HT1080 (cell line): Measurements from ENCODE around the gene FMNL2. TPM values are rescaled to one million over a fixed set of nuclear protein-coding genes. Genes with fewer than 3 reads are reported as not detected.

Experiments used
- DNase-seq: peaks from one replicate; pipeline ENCODE4 v3.0.0-alpha.2; 2015; ENCODE audit warnings: low read depth
- total RNA-seq: library from RNA; depleted of rRNA; stranded (reverse); fragments of >200 nt; shearing (Covaris generic); gene quantifications from 2 replicates; pipeline ENCODE4 v1.2.3, GENCODE V29; 2014

The FMNL2 gene
- total RNA-seq, 1 experiment from 2014 or later = 42.6 TPM

DNA sequence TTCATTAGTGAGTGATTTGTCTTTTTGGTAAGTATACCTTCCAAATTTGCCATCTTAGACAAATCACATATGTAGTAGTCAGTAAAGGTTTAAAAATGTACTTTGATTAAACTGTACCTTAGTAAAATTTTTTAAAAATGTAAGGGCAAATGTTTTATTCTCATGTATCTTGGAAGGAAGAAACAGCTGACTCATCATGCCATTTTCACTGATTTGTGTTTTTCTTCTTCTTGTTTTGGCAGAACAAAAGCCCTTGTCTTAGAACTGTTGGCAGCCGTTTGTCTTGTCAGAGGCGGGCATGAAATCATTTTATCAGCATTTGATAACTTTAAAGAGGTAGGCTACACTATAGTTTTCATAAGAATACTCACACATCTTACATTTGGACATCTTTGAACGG lies 245.7 kb downstream of the FMNL2 start:
- peak; percentile 31 for DNase-seq

DNA sequence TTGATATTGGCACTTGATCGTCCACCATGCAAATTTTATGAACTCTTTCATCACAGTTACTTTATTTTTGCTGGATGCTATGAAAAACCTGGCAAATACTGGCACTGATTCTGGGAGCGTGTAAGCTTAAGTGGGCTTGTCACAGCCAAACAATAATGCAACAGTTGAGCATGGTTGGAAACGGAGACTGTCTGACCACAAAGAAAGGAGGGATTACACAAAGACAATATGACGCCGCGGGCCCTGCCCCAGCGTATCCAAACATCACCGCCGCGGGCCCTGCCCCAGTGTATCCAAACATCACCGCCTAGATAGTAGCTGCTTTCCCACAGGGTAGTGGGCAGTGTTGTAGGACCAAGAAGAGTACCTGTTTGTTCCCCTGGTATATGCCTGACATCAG lies 246.4 kb downstream of the FMNL2 start:
- no peak for DNase-seq

DNA sequence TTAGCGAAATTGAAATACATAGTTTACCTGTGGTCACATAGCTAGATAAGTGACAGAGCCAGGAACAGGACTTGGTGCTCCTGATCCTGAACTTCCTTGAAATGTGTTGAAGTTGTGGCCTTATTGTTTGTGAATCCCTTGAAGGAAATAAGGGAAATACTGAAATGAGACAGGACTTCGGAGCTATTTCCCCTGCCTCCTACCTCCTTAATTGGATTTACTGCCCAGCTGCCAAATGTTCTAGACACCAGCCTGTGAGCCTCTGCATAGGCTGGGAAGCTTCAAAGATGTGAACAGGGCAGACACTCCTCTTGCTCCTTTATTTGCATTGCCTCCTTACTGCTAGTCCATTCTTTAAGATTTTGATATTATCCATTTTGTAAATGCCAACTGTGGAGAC lies 247.1 kb downstream of the FMNL2 start:
- no peak for DNase-seq

DNA sequence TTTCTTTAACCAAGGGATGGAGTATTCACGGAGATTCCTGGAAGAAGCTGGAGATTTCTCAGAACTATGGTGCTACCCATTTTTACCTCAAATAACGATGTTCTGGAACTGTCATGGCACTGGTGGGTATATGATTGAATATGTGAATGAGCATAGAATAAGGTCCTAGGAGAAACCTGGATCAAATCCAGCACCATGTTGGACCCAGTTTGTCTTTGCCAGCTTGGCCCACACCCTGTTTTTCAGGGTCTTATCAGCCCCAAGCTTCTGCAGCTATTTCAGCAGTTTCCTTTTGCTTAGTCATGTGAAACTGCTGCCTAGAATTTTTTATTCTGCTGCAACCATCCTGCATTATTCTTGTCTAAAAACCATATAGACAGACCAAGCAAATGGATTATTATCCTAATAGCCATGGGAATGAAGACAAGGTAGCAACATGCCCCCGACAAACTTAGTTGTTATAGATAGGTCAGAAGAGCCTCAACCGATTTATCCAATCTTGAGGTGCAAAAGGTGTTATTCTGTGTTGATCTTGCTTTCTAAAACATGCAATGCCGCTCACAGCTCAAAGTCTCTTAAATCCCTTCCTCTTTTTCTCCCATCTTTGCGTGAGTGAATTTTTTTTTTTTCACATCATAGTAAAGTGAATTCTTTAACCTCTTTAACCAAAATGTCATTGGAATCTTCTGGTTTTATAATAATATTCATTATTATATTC lies 248.7 kb downstream of the FMNL2 start:
- no peak for DNase-seq

DNA sequence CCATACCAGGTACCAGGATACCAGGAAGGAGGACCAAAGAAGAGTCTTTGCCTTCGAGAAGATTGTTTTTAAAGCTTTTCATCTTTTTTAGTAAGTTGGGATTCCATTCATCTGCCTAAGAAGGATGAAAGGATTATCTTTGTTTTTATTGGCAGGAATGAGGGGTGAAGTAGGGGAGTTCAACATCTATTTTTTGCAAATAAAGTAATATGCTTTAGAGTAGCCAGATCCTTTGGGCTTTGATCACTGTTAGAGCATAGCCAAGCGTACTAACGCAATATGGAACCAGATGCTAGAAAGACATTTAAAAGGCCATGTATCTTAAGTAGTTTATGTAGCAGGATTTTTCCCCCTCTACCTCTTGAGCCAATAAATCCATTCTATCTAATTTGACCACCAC lies 249.3 kb downstream of the FMNL2 start:
- DNase-seq = no peak

DNA sequence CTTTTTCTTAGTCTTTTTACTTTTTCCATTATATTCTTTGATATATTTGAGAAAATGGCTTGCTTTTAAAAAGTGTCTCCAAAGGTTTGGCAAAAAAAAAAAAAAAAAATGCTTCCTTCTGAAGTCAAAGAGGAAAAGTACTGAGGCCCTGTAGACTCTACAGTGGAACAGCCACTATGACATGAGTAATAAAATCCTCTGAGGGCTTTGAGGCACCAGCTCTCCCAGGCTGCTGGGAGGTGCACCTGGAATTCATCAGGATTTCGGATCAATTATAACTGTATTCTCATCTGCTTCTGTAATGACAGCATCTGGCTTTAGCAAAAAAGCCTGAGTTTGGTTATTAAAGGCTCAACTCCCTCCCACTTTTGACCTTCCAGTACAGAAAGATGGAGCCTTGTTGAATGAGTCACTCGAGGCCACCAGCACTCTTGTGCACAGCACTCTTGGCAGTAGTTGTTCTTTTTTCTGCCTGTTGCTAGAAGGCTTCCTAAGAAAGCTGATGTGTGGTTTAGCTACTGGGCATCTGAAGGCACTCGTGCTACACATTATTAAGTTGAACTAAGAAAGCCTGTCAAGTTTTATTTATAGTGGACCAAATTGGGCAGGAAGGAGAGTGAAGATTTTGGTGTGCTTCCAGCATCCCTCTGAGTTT lies 251.0 kb downstream of the FMNL2 start:
- DNase-seq = peak; percentile 90

DNA sequence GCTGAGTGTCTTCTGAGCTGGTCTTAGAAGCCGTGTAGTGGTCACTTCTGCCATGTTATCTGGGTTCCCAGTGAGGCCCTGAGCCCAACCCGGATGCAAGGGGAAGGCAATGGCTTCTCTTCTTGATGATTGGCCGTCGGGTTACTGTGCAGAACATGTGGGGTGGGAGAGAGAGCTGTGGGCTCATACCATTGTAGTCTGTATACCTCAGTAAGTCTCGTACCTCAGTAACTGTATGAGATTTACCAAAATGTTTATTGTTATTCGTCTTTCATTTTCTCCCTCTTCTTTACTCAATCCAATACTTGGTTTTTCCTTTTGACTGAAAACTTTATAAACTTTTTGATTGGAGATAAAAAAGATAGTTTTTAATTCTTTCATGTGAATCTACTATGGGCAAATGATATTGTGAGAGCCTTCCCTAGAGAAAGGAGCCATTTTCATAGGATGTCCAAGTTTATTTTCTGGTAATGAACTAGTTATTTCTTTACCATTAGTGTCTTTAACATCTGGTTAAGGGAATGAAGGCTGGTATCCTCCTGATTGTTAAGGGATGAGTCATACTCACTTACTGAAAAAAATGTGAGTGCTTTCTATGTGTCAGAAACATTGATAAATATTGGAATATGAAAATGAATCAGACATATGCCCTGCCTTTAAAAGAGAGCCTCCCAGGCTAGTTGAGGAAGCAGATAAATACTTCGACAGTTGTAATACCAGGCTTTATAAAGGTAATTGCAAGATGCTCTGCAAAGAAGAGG lies 252.4 kb downstream of the FMNL2 start:
- peak; percentile 66 for DNase-seq

DNA sequence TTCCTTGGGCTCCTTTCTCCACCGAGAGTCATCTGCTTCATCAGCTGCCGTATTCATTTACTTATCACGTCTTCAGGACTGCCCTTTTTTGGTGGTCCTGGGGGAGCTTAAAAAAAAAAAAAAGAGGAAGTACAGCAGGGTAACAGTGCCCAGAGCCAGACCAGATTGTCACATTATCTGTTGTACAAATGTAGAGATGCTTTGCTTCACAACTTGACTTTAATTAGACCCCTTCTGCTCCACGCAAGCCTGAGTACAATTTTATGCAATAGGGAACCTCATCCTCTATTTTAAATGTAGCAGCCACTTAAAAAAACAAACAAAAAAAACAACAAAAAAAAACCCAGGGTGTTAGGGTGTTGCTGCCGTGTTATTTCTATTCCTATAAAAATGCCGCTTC lies 254.0 kb downstream of the FMNL2 start:
- DNase-seq = no peak

DNA sequence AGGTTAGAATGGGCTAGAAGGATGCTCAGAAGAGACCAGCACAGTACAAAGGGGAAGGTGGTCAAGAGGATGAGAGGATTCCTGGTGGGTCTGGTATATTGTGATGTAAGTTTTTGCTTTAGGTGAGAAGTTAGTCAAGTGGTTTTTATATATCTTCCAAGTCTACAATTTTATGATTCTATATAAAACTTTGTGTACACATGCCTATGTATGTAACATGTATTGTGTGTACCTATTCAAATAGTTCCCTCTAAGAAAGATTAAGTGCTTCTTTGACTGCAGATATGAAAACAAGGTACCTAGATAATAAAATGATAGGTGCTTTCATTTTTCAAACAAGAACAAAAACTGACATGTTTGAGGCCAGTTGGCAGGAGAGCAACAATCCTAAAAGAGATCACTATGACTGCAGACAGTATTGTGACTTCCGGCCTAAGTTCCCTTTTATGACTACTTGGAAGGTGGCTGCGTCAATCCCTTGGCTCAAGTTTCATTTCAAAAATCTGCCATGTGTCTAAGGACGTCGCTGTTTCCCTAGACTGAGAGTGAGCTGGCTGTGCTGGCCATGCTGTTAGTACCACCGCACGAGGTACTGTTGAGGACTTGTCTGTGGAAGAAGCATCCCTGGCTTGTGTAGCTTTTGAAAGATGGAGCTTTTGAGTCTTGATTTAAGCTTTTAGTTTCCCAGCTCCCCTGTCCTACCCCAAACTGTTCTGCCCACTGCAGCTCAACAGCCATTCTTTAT lies 259.2 kb downstream of the FMNL2 start:
- no peak for DNase-seq

DNA sequence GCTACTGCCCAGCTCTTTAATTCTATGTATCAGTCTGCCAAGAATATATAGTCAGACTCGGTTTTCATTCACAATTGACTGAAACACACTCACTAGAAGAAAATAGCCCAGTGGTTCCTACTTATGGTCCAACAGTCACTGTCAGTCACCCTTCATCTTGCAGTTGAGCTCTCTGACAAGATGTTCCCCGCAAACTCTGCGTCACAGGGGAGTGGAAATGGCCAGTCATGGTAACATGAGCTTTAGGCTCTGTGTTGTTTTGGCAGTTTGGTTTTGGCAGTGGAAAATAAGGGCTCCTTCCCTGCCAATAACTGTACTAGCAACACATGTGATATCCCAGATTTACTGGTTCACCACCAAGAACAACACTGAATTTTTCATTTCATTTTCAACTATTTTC lies 259.8 kb downstream of the FMNL2 start:
- DNase-seq = no peak

DNA sequence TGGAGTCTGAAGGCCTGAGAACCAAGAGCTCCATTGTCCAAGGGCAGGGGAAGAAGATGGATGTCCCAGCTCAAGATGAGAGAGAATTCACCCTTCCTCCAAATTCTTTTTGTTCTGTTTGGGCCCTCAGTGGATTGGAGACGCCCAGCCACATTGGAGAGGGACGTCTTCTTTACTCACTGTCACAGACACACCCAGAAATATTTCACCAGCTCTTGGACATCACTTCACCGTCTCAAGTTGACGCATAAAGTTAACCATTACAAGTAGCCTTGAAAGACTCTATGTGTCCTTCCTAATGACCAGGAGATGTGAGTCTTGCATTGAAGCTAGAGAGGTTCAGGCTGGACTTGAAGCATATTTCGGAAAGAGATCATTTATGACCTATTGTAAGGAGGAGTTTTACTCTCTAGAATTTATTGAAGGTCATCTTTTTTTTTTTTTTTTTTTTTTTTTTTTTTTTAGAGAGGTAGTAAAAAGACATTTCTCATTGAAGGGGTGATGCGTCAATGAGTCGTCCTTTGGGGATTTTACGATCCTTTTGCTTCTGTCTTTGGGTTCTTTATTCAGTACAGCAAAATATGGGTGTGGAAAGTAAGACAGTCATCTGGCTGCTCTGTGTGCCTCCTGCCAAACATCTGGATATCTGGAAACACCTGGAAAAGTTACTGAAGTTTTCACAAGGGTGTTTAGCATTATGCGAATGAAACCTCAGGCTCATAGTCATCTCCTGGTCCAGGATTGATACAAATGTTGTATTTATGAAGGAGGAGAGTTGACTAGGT lies 264.2 kb downstream of the FMNL2 start:
- peak; percentile 73 for DNase-seq

DNA sequence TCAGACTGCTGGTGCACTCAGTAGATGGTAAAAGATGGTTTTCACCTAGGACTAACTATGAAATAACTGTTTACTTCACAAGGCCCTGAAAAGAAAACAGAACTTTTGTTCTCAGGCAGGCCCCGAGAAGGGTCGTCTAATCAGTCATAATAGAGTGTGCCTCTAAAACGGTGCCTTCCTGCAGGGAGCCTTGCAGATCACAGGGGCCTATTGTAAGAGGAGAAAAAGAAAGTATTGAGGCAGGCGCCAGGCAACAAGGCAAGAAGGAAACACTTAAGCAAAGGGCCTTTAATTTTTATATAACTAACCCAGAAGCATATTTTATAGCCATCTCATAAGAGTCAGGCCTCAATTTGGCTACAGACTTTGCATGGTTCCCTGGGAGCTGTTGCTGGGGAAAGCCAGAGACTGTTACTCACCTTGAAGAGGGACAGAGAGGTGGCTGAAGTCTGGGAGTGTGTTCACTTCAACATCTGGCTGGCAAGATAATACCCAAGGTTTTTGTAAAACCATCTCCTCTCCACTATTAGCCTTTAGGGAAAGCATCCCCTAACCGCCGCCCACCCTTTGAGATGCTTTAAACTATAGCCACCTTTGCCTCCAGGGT lies 265.2 kb downstream of the FMNL2 start:
- DNase-seq = no peak

DNA sequence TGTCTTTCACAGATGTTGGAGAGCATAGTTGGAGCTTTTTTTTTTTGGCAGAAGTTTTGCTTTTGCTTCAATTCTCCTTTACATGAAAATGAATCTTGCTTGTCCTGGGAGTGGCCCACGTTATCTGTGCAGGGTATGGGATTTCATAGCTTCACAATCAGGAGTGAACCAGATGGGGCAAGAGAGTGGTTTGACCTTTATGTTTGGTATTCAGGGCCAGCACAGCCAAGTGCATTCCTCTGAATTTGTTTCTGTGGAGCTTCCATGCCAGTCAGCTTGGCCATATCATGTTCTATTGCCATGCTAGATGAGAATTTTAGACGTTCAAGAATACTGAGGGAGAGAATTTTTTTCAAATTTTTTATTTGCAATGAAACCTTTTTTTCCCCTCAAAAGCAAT lies 265.7 kb downstream of the FMNL2 start:
- peak; percentile 13 for DNase-seq

DNA sequence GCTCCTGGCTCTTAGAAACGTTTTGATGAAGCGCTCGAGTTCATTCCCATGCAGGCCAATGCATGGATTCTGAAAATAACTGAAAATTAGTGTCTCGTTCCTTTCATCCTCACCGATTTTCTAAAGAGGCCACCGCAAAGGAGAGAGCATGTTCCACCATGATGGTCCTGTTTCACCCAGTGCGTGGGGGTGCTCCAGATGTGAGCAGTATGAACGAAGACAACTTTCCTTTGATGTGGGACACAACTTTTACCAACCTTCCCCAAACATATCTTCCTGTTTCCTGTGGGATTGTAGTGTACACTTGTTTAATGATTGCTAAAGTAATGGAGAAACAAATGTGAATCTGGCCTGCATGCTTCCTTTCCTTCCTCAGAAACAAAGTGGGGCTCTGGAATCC lies 267.8 kb downstream of the FMNL2 start:
- DNase-seq = no peak

DNA sequence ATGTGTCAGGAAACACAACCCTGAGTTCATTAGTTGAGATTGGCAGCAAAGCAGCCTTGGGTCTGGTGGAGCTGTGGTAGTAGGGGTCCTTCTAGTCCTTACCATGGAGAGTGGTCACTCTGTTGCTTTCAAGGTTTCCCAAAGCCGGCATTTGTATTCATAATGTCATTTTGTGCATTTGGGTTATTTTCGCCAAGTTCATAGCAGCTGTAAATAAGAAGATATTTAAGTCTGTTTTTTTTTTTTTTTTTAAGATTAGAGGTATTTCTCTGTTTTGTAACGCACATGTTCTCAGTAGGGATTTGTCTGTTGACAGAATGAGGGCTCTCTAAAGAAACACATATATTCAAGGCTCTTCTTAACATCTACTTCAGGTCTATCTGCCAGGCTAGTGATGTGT lies 268.2 kb downstream of the FMNL2 start:
- DNase-seq = no peak

DNA sequence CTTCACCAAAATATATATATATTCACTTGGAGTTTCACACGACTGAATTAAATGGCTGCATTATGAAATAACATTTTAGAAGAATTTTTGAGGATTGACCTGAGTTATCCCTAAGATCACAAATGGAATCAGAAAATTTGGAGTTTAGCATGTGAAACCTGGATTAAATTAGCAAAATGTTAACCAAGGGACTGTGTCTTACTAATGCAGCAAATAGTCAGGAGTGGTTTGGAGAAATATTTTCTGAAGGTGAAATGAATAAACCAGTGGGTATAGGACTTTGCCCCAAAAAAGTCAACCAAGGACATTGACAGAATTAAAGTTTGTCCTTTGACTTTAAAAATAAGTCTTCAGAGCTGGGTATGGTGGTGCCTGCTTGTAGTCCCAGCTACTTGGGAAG lies 271.1 kb downstream of the FMNL2 start:
- no peak for DNase-seq

DNA sequence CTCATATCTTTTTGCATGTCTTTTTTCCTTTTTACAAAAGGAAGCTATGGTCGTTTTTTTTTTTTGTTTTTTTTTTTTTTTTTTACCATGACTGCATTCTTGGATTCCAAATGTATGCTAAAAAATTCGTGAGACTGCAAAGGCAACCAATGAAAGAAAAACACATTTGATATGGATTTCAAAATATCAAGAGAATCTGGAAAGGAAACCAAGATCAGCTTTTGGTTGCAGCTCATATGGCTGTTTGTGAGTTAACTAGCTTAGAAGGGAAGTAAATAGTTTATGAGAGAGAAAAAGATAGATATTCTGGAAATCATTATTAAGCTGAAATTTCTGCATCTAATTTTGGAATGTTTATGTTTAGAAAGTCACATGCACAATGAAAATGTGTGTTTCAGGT lies 272.0 kb downstream of the FMNL2 start:
- DNase-seq = no peak

DNA sequence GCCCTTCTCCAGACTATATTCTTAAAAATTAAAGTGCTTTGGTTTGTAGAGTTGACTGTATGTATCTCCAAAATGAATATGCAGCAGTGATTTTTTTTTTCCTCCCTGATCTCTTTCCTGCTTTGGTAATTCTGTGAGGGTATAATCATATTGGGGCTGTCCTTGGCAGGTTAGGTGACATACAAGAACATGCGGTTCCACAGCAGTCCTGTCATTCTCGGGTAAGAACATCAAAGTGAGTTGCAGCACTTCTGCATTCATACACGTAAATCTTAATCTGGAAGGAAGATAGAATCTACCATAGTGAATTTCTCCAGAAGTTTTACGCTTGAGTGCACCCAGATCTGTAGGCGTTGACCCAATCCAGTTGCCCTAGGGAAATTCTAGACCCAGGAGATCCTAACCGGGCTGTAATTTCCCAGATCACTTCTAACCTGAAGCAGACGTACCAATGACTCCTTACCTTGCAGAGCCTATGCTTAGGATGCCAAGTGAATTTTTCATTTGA lies 272.9 kb downstream of the FMNL2 start:
- no peak for DNase-seq

DNA sequence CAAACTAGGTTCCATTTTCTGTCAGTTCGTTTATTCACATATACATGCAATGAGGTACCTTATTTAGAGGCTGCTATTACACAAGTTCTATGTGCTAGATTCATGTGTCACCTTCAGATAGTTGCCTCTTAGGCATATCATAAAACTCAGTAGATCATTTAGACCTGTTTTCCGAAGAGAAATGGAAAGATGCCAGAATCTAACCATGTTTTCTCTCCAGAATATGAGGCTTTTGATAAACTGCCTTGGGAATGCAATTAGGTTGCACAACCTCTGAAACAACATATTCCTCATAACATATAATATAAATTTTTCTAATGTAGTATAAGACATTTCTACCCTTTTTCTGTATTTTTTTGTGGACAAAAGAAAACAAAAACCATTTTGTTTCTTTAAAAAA lies 274.2 kb downstream of the FMNL2 start:
- DNase-seq = no peak

DNA sequence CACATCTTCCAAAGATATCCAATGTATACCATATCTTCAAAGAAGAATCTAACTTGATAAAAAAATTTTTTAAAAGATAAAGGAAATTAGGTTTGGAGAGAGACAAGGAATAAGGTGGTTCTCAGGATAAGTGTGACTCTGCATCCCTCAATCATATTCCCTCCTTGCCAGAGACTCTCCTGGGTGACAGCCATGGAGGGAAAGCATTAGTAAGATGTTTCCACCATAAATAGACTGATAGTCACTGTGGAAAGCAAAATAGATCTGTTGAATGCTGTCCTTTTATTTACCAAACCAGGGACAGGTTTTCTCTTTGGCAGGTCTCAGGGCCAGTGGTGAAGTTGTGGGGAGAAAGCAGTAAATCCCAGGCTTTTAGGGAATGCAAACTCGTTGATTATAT lies 274.7 kb downstream of the FMNL2 start:
- DNase-seq = no peak
